Ascending aorta (tissue), 2 donors: ENCODE measurements around the gene BLID. TPM values are rescaled to one million over a fixed set of nuclear protein-coding genes. Genes with fewer than 3 reads are reported as not detected.

Source experiments
- DNase-seq, 2 donors: peaks; one replicate each; pipeline ENCODE4 v3.0.0-alpha.2; 2019; ENCODE audit warnings: low spot score in 2 of 2
- H3K27ac ChIP-seq, 2 donors: fragments of 200-600 bp; sonication (generic); one replicate each; pipeline ENCODE4 v1.5.1; 2016 to 2017; ENCODE audit warnings: mild to moderate bottlenecking in 1 of 2
- H3K27me3 ChIP-seq: fragments of 200-600 bp; sonication (generic); one replicate; pipeline ENCODE4 v1.5.1; 2017
- H3K36me3 ChIP-seq, 2 donors: fragments of 200-600 bp; sonication (generic); one replicate each; pipeline ENCODE4 v1.5.1; 2016
- H3K4me1 ChIP-seq, 2 donors: fragments of 200-600 bp; sonication (generic); one replicate each; pipeline ENCODE4 v1.5.1; 2016 to 2017; ENCODE audit warnings: mild to moderate bottlenecking in 1 of 2
- H3K4me3 ChIP-seq, 2 donors: fragments of 200-600 bp; sonication (generic); one replicate each; pipeline ENCODE4 v1.5.1; 2016 to 2017; ENCODE audit warnings: mild to moderate bottlenecking in 1 of 2
- H3K9me3 ChIP-seq, 2 donors: fragments of 200-600 bp; sonication (generic); one replicate each; pipeline ENCODE4 v1.5.1; 2016
- intact Hi-C: fragments of 100-400 bp; cut with DNase I; formaldehyde crosslinking; loops from one replicate; pipeline ENCODE4 v1.15.1; 2023
- total RNA-seq: library from RNA; depleted of rRNA; stranded (reverse); fragments of >200 nt; gene quantifications from one replicate; pipeline ENCODE4 v1.1.0, GENCODE V29; 2016
- TF ChIP-seq, protein P1 (sequence below), 3 experiments: fragments of 200-600 bp in 2 of 3; fragments of 450-650 bp in 1 of 3; sonication (generic) in 2 of 3; IDR thresholded peaks; one replicate each; pipeline ENCODE4 v1.5.1; 2016 to 2019; ENCODE audit warnings: antibody characterized with exemption in 3 of 3, mild to moderate bottlenecking in 1 of 3, moderate library complexity in 1 of 3

BLID gene
- total RNA-seq, 1 donor from 2014 or later: not detected

- peaks cover 11 to 38% of the 10 kb centered on the region in 2 donors for H3K4me1 ChIP-seq
- TF ChIP-seq, protein P1, sequence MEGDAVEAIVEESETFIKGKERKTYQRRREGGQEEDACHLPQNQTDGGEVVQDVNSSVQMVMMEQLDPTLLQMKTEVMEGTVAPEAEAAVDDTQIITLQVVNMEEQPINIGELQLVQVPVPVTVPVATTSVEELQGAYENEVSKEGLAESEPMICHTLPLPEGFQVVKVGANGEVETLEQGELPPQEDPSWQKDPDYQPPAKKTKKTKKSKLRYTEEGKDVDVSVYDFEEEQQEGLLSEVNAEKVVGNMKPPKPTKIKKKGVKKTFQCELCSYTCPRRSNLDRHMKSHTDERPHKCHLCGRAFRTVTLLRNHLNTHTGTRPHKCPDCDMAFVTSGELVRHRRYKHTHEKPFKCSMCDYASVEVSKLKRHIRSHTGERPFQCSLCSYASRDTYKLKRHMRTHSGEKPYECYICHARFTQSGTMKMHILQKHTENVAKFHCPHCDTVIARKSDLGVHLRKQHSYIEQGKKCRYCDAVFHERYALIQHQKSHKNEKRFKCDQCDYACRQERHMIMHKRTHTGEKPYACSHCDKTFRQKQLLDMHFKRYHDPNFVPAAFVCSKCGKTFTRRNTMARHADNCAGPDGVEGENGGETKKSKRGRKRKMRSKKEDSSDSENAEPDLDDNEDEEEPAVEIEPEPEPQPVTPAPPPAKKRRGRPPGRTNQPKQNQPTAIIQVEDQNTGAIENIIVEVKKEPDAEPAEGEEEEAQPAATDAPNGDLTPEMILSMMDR (IDR thresholded peaks at IDR 0.05): no peak
- no peaks in the 10 kb centered on the region for H3K9me3 ChIP-seq
- DNase-seq: no peak
- peak overlapping the region; percentile 80 to 94 for H3K27ac ChIP-seq
- no peaks in the 10 kb centered on the region for H3K36me3 ChIP-seq
- no peaks in the 10 kb centered on the region for H3K27me3 ChIP-seq
- H3K4me3 ChIP-seq: peak overlapping the region; percentile 32 to 62
- intact Hi-C loops: loop anchor here (2.0 to 5.0 kb wide), 2 partner anchors 20 to 43 kb away; no protein-coding TSS in a partner anchor
Observed at GRCh38 chr11:122159173-122159721, 43.2 kb upstream of the BLID start.

GRCh38 chr11:122158171-122158570 is 42.2 kb upstream of the BLID start:
- H3K4me1 ChIP-seq: peaks cover 11 to 44% of the 10 kb centered on the region in 2 donors
- peak overlapping the region; percentile 80 to 94 for H3K27ac ChIP-seq
- TF ChIP-seq, protein P1 (IDR thresholded peaks at IDR 0.05): no peak
- peak overlapping the region; percentile 48 to 62 for H3K4me3 ChIP-seq
- H3K9me3 ChIP-seq: no peaks in the 10 kb centered on the region
- H3K36me3 ChIP-seq: no peaks in the 10 kb centered on the region
- no peaks in the 10 kb centered on the region for H3K27me3 ChIP-seq
- intact Hi-C loops: loop anchor here (2.0 to 5.0 kb wide), 2 partner anchors 21 to 44 kb away; no protein-coding TSS in a partner anchor
- DNase-seq: no peak

DNA sequence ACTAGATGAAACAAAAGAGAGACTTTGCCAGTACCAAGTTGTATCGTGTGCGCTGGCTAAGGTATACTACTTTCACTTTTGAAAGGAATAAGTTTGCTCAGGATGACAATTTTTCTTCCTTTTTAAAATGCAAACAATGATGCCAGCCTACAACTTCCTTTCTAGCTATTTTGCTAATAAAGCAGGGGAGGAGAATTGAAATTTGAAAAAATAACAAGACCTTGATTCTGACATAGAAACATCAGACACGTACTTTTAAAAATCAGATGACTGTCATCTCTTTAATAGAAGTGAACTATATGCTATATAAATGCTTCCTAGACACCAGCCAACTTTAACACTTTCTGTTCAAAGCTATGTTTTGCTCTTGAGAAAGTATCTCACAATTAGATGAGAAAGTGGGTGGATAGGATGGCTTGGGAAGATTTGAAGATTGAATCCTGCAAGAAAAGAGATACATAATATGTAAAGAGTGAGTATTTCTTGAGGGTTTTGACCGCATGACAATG is 41.7 kb upstream of the BLID start:
- H3K4me3 ChIP-seq: peak overlapping the region; percentile 48 to 62
- peak overlapping the region; percentile 80 to 94 for H3K27ac ChIP-seq
- H3K9me3 ChIP-seq: no peaks in the 10 kb centered on the region
- no peak for DNase-seq
- TF ChIP-seq, protein P1 (IDR thresholded peaks at IDR 0.05): no peak
- no peaks in the 10 kb centered on the region for H3K27me3 ChIP-seq
- intact Hi-C loops: loop anchor here (2.0 to 5.0 kb wide), 4 partner anchors 21 to 503 kb away; no protein-coding TSS in a partner anchor
- H3K4me1 ChIP-seq: peaks cover 11 to 45% of the 10 kb centered on the region in 2 donors
- no peaks in the 10 kb centered on the region for H3K36me3 ChIP-seq

DNA sequence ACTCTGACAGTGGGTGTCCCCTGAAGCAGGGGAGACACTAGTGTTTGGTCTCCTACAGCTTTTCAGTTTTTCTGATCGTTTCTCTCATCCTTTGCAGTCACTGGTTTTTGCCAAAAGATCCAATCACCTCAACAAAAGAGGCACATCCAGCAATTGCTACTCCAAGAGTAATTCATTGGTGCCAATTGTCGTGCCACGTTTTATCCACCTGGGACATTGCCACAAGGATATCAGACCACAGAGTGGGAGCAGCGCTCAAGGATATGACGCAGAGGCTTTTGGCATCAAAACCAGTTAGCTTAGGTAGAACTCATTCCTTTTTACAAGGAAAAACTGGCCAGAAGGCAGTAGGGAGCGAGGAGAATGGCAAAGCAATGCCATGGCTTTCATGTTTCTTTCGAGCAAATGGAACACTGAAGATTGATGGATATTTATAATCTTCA is 40.9 kb upstream of the BLID start:
- no peaks in the 10 kb centered on the region for H3K9me3 ChIP-seq
- peak overlapping the region; percentile 48 to 62 for H3K4me3 ChIP-seq
- intact Hi-C loops: loop anchor here (2.0 to 5.0 kb wide), 3 partner anchors 45 to 502 kb away; no protein-coding TSS in a partner anchor
- peak overlapping the region; percentile 80 to 94 for H3K27ac ChIP-seq
- TF ChIP-seq, protein P1 (IDR thresholded peaks at IDR 0.05): no peak
- H3K4me1 ChIP-seq: peaks cover 11 to 41% of the 10 kb centered on the region in 2 donors
- peak; percentile 24 to 89 for DNase-seq
- no peaks in the 10 kb centered on the region for H3K27me3 ChIP-seq
- no peaks in the 10 kb centered on the region for H3K36me3 ChIP-seq

DNA sequence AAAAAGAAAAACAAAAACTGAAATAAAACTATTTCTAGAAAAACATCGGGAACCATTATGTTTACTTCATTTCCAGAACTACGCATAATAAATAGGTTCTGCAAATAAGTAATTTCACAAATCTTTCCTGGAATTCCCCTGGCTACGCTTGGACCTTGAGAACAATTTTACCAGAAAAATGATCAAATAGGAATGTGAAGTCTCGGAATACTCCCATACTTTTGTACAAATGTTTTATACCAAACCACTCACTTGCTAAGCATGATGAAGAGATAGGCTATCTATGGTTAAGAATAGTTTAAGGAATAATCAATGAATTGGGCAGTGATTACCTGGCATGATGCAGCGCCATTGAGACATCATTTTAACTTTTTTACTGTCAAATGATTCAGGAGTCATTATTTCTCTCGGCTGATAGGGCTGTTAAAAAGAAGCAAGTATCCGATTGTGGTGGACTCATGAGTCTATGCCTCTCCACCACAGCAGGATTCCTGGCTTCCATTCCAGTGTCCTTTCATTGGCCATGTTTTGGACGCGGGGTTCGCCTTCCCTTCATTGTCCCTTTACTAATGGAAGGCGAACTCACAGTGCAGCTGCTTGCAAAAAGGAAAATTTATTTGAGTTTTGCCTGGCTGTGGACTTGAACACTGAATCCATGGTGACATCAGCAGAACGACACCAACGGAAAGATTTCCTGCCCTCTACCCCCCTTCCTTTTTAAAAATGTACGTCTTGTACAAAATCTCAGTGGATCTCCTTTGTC is 39.9 kb upstream of the BLID start:
- TF ChIP-seq, protein P1 (IDR thresholded peaks at IDR 0.05): no peak
- no peak for DNase-seq
- intact Hi-C loops: loop anchor here (2.0 to 5.0 kb wide), 3 partner anchors 46 to 501 kb away; no protein-coding TSS in a partner anchor
- H3K4me1 ChIP-seq: peaks cover 8 to 40% of the 10 kb centered on the region in 2 donors
- H3K4me3 ChIP-seq: peak overlapping the region; percentile 34 to 62
- H3K9me3 ChIP-seq: no peaks in the 10 kb centered on the region
- no peaks in the 10 kb centered on the region for H3K27me3 ChIP-seq
- peak overlapping the region; percentile 80 to 94 for H3K27ac ChIP-seq
- no peaks in the 10 kb centered on the region for H3K36me3 ChIP-seq
